GM12864 (cell line): ENCODE measurements around the gene C22orf42.

Experiments used
- DNase-seq: peaks from one replicate; pipeline ENCODE4 v3.0.0-alpha.2; 2011; ENCODE audit warnings: low read depth
- H3K4me3 ChIP-seq: 2 replicates; pipeline ENCODE4 v1.5.1; 2011; ENCODE audit warnings: mild to moderate bottlenecking, low read depth, low read length, control low read depth
- CTCF ChIP-seq: IDR thresholded peaks from 2 replicates; pipeline ENCODE4 v1.5.1; 2011; ENCODE audit warnings: low read depth, mild to moderate bottlenecking, moderate library complexity, low read length, control low read depth, inconsistent platforms; ENCODE audit errors: missing control alignments

Gene C22orf42

DNA sequence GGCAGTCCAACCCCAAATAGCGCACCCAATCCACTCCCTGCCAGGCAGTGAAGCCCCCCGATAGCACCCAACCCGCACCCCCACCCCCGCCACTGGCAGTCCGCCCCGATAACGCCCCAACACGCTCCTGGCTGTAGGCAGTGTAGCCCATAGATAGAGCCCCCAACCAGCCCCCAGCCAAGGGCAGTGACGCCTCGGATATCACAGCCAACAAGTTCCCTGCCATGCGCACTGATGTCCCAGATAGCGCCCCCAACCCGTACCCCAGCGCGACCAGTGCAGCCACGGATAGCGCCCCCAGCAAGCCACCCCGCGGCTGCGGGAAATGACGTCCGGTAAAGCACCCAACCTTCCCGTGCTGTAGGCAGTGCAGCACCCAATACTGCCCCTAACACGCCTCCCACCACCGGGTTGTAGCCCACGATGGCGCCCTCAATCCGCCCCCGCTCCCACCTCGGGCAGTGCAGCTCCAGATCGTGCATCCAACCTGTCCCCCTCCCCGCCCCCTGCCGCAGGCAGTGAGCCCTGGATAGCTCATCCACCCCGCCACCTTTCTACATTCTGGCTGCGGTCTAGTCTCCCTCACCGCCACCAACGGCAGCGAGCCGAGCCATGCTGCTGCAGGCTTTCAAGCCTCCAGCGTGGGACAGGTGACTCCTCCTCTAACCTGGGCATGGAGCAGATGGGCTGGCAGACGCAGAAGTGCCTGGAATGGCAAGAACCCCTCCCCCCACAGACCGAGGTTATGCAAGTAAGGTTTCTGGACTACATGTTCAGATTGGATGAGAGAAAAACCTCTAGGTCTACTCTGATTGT lies 45.1 kb upstream of the C22orf42 start:
- DNase-seq, result no peak
- H3K4me3 ChIP-seq, result no peak overlapping the region
- no peak for TF ChIP-seq CTCF

DNA sequence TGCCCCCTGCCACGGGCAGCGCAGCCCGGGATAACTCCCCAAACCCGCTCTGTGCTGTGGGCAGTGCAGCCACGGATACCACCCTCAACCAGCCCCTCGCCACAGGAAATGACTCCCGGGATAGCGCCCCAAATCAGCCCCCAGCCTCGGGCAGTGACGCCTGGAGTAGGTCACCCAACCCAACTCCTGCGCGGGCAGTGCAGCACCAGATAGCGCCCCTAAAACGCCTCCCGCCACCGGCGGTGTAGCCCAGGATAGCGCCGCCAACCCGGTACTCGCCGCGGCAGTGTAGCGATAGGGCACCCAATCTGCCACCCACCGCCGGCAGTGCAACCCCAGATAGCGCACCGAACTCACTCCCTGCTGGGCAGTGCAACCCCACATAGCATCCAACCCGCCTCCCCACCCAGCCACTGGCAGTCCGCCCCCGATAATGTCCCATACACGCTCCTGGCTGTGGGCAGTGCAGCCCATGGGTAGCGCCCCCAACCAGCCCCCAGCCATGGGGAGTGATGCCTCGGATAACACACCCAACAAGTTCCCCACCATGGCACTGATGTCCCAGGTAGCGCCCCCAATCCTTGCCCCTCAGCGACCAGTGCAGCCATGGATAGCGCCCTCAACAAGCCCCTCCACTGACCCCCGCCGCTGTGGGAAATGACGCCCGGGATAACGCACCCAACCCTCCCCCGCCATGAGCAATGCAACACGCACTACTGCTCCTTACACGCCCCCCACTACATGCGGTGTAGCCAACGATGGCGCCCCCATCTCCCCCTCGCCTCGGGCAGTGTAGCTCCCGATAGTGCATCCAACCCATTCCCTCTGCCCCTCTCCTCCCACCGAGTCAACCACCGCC lies 44.3 kb upstream of the C22orf42 start:
- no peak overlapping the region for H3K4me3 ChIP-seq
- DNase-seq, result no peak
- TF ChIP-seq CTCF, result no peak

DNA sequence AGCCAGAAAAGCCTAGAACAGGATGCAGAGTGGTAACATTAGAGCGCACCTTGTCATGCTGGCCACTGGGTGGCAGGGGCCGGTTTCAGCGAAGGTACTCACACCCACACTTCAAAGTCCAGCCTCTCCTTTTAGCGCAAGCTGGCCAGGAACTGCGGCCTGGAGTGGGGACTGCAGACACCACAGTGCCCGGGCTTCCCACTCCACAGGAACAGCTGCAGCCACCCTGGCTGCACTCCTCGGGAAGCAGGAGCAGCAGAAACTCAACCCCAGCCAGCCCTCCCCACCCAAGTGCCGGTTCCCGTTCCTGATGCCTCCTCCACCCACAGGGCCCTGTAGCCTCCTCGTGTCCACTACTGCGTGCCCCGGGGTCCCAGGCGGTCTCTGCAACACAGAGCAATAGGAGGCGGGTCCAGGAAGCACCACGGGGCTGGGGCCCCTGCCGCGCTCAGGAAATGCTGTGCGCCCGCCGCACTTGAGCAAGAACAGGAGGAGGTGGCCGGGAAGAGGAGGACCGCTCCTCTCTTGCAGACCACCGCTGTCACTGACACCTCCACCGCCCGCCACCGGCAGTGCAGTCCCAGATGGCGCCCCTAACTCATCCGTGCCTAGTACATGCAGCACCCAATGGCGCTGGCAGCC lies 43.6 kb upstream of the C22orf42 start:
- DNase-seq, result no peak
- TF ChIP-seq CTCF, result peak; percentile 64
- no peak overlapping the region for H3K4me3 ChIP-seq

DNA sequence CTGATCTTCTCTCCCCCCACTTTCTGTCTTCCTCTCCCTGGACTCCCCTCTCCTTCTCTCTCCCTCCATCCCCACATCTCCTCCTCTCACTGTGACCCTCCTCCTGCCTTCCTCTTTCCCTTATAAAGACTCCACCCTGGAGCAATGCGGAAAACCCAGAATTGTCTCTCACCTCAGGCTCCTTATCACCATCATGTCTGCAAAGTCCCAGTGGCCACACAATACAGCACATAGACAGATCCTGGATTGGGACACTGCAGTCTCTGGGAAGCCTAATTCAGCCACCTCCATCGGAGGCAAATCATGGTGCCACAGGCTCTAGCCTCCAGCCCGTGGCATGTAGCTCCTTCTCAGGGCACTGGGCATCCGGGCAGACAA lies 43.0 kb upstream of the C22orf42 start:
- no peak for DNase-seq
- H3K4me3 ChIP-seq, result no peak overlapping the region
- no peak for TF ChIP-seq CTCF

DNA sequence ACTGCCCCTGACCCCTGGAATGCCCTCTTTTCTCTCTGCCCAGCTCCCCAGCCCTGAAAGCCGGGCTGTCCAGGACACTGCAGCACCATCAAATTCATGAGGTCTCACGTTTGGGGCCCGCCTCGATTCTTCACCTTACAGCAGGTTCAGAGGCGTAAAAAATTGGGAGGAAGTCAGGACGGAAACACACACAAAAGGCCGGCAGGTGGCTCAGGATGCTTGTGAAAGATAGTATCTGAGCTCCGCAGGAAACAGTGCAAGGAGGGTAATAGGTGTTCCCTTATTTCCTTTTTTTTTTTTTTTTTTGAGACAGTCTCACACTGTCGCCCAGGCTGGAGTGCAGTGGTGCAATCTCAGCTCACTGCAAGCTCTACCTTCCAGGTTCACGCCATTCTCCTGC lies 41.6 kb upstream of the C22orf42 start:
- no peak for TF ChIP-seq CTCF
- DNase-seq, result no peak
- H3K4me3 ChIP-seq, result no peak overlapping the region

- no peak overlapping the region for H3K4me3 ChIP-seq
- TF ChIP-seq CTCF, result no peak
- no peak for DNase-seq
Measured at GRCh38 chr22:32199961-32200360, 40.9 kb upstream of the C22orf42 start.
